ENCODE results near the gene ANKRD55. TPM values are rescaled to one million over a fixed set of nuclear protein-coding genes. Genes with fewer than 3 reads are reported as not detected.

The ANKRD55 gene
- under 1 TPM in 1 of 4 donors, not detected in 3; 0.95 TPM for total RNA-seq

- Histone ChIP-seq H3K27me3 (peaks cover 8% of the 10 kb centered on the region), H3K27ac (no peak within 1 kb of the TSS), H3K4me1 (no peaks in the 10 kb centered on the region), H3K9me3 (no peaks in the 10 kb centered on the region), H3K4me3 (no peak within 1 kb of the TSS), H3K36me3 (no peaks in the 10 kb centered on the region)
- TF ChIP-seq, protein P1, sequence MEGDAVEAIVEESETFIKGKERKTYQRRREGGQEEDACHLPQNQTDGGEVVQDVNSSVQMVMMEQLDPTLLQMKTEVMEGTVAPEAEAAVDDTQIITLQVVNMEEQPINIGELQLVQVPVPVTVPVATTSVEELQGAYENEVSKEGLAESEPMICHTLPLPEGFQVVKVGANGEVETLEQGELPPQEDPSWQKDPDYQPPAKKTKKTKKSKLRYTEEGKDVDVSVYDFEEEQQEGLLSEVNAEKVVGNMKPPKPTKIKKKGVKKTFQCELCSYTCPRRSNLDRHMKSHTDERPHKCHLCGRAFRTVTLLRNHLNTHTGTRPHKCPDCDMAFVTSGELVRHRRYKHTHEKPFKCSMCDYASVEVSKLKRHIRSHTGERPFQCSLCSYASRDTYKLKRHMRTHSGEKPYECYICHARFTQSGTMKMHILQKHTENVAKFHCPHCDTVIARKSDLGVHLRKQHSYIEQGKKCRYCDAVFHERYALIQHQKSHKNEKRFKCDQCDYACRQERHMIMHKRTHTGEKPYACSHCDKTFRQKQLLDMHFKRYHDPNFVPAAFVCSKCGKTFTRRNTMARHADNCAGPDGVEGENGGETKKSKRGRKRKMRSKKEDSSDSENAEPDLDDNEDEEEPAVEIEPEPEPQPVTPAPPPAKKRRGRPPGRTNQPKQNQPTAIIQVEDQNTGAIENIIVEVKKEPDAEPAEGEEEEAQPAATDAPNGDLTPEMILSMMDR (IDR thresholded peaks at IDR 0.05): no peak
- TF ChIP-seq EP300 (IDR thresholded peaks at IDR 0.05; ENCODE audit: low read depth) (no peak), POLR2A (IDR thresholded peaks at IDR 0.05) (no peak), POLR2AphosphoS5 (IDR thresholded peaks at IDR 0.05) (no peak)
- in situ Hi-C loops (cut with MboI; ENCODE audit: low pct_ligation_motif_present in 1 of 4, low pct_unique_long_range_greater_than_20kb in 1 of 4, low sequenced_read_pairs in 3 of 4) (no loop called here), intact Hi-C loops (cut with DNase I; ENCODE audit: low total_unique reads) (no loop called here)
- no peak for DNase-seq
- WGBS, 2 donors (ENCODE audit: low coverage in 1 of 2): 43 to 52% methylated on average over 8 of the region's 8 CpGs
Measured at GRCh38 chr5:56233230-56233629, at the start of gene ANKRD55. Gene ANKRD55 (minus strand): TSS chr5:56233330. CDS start chr5:56232913, 417 bp downstream.

GRCh38 chr5:56282216-56282615 is 49.1 kb upstream of the ANKRD55 start:
- no peak overlapping the region for H3K27ac ChIP-seq
- peaks cover 0 to 11% (median 4%) of the 10 kb centered on the region in 4 donors for H3K4me1 ChIP-seq
- intact Hi-C loops (cut with DNase I; ENCODE audit: low total_unique reads): no loop called here
- DNase-seq: no peak
- no peaks in the 10 kb centered on the region for H3K36me3 ChIP-seq
- H3K9me3 ChIP-seq: no peaks in the 10 kb centered on the region
- no peak overlapping the region for H3K4me3 ChIP-seq
- in situ Hi-C loops (cut with MboI; ENCODE audit: low pct_ligation_motif_present in 1 of 4, low pct_unique_long_range_greater_than_20kb in 1 of 4, low sequenced_read_pairs in 3 of 4): no loop called here
- no peak for TF ChIP-seq POLR2AphosphoS5 (IDR thresholded peaks at IDR 0.05)
- TF ChIP-seq POLR2A (IDR thresholded peaks at IDR 0.05): no peak
- TF ChIP-seq EP300 (IDR thresholded peaks at IDR 0.05; ENCODE audit: low read depth): no peak
- TF ChIP-seq, protein P1 (IDR thresholded peaks at IDR 0.05): no peak
- no peaks in the 10 kb centered on the region for H3K27me3 ChIP-seq
- WGBS, 2 donors (ENCODE audit: low coverage in 1 of 2): 88 to 100% methylated on average over 1 of the region's 1 CpG

- peaks cover 0 to 11% (median 4%) of the 10 kb centered on the region in 4 donors for H3K4me1 ChIP-seq
- in situ Hi-C loops (cut with MboI; ENCODE audit: low pct_ligation_motif_present in 1 of 4, low pct_unique_long_range_greater_than_20kb in 1 of 4, low sequenced_read_pairs in 3 of 4) (no loop called here), intact Hi-C loops (cut with DNase I; ENCODE audit: low total_unique reads) (no loop called here)
- H3K36me3 ChIP-seq: no peaks in the 10 kb centered on the region
- H3K4me3 ChIP-seq: no peak overlapping the region
- no peaks in the 10 kb centered on the region for H3K27me3 ChIP-seq
- TF ChIP-seq POLR2A (IDR thresholded peaks at IDR 0.05) (no peak), EP300 (IDR thresholded peaks at IDR 0.05; ENCODE audit: low read depth) (no peak), POLR2AphosphoS5 (IDR thresholded peaks at IDR 0.05) (no peak)
- TF ChIP-seq, protein P1 (IDR thresholded peaks at IDR 0.05): no peak
- no peak overlapping the region for H3K27ac ChIP-seq
- WGBS, 2 donors (ENCODE audit: low coverage in 1 of 2): 73 to 81% methylated on average over 5 of the region's 5 CpGs
- H3K9me3 ChIP-seq: no peaks in the 10 kb centered on the region
- DNase-seq: no peak
Measured at GRCh38 chr5:56281489-56282165, 48.5 kb upstream of the ANKRD55 start.

GRCh38 chr5:56279979-56280378 is 46.8 kb upstream of the ANKRD55 start:
- H3K27ac ChIP-seq: no peak overlapping the region
- in situ Hi-C loops (cut with MboI; ENCODE audit: low pct_ligation_motif_present in 1 of 4, low pct_unique_long_range_greater_than_20kb in 1 of 4, low sequenced_read_pairs in 3 of 4) (no loop called here), intact Hi-C loops (cut with DNase I; ENCODE audit: low total_unique reads) (no loop called here)
- WGBS, 2 donors (ENCODE audit: low coverage in 1 of 2): 0 to 57% methylated on average over 1 to 2 of the region's 2 CpGs
- H3K4me3 ChIP-seq: no peak overlapping the region
- DNase-seq: no peak
- H3K27me3 ChIP-seq: no peaks in the 10 kb centered on the region
- H3K4me1 ChIP-seq: peaks cover 0 to 11% (median 4%) of the 10 kb centered on the region in 4 donors
- no peaks in the 10 kb centered on the region for H3K36me3 ChIP-seq
- no peak for TF ChIP-seq POLR2AphosphoS5 (IDR thresholded peaks at IDR 0.05)
- TF ChIP-seq EP300 (IDR thresholded peaks at IDR 0.05; ENCODE audit: low read depth): no peak
- H3K9me3 ChIP-seq: no peaks in the 10 kb centered on the region

Data from transverse colon (tissue), 4 donors.